ENCODE measurements around the gene FAM81A. TPM values are rescaled to one million over a fixed set of nuclear protein-coding genes. Genes with fewer than 3 reads are reported as not detected.

Gene FAM81A
- polyA plus RNA-seq, 1 donor (not counting 4 experiments of a cell fraction or from before 2014, with no cell fraction given): 0.84 TPM

GRCh38 chr15:59491062-59491461, 53.1 kb downstream of the FAM81A start:
- Histone ChIP-seq H3K27me3 (ENCODE audit: control insufficient read depth, extremely low read depth, insufficient read depth, low read length) (no peaks in the 10 kb centered on the region), H3K36me3 (ENCODE audit: control insufficient read depth in 2 of 2, extremely low read depth in 1 of 2, insufficient read depth in 2 of 2, low read length in 2 of 2) (no peaks in the 10 kb centered on the region), H2AFZ (ENCODE audit: control insufficient read depth, low read length) (no peak overlapping the region), H3K27ac (ENCODE audit: control insufficient read depth, insufficient read depth, low read length) (no peak overlapping the region), H3K9ac (ENCODE audit: control insufficient read depth, extremely low read depth, insufficient read depth, low read length) (no peak overlapping the region), H4K20me1 (ENCODE audit: control insufficient read depth, extremely low read depth, insufficient read depth, low read length) (no peaks in the 10 kb centered on the region), H3K79me2 (ENCODE audit: control insufficient read depth, insufficient read depth, low read length) (no peaks in the 10 kb centered on the region), H3K9me3 (ENCODE audit: control insufficient read depth, low read depth, low read length) (no peaks in the 10 kb centered on the region), H3K4me3 (ENCODE audit: control insufficient read depth in 2 of 3, extremely low read depth in 1 of 3, insufficient read depth in 2 of 3, low read depth in 1 of 3, low read length in 3 of 3) (no peak overlapping the region), H3K9me1 (ENCODE audit: control insufficient read depth, extremely low read depth, insufficient read depth, low read length) (no peaks in the 10 kb centered on the region), H3K4me1 (ENCODE audit: control insufficient read depth, extremely low read depth, insufficient read depth, low read length) (no peaks in the 10 kb centered on the region), H3K4me2 (ENCODE audit: control insufficient read depth, extremely low read depth, insufficient read depth, low read depth, low read length) (no peak overlapping the region)
- dilution Hi-C loops (cut with MboI; ENCODE audit: extremely low pct_ligation_motif_present, low sequenced_read_pairs): no loop called here
- DNase-seq (ENCODE audit: low read depth, low spot score) (no peak), FAIRE-seq (no peak)
- TF ChIP-seq EZH2 (IDR thresholded peaks at IDR 0.05; ENCODE audit: low read length): no peak
- TF ChIP-seq CTCF (optimal IDR thresholded peaks at IDR 0.05 in 1 of 3, IDR thresholded peaks at IDR 0.05 in 1 of 3, conservative IDR thresholded peaks at IDR 0.05 in 1 of 3; ENCODE audit: extremely low read depth in 1 of 3, insufficient read depth in 2 of 3, low read length in 3 of 3): no peak

- TF ChIP-seq EZH2 (IDR thresholded peaks at IDR 0.05; ENCODE audit: low read length) (no peak), CTCF (optimal IDR thresholded peaks at IDR 0.05 in 1 of 3, IDR thresholded peaks at IDR 0.05 in 1 of 3, conservative IDR thresholded peaks at IDR 0.05 in 1 of 3; ENCODE audit: extremely low read depth in 1 of 3, insufficient read depth in 2 of 3, low read length in 3 of 3) (peak; percentile 69 to 92 (median 85))
- Histone ChIP-seq H3K9ac (ENCODE audit: control insufficient read depth, extremely low read depth, insufficient read depth, low read length) (no peak overlapping the region), H3K4me2 (ENCODE audit: control insufficient read depth, extremely low read depth, insufficient read depth, low read depth, low read length) (no peak overlapping the region), H3K9me1 (ENCODE audit: control insufficient read depth, extremely low read depth, insufficient read depth, low read length) (no peaks in the 10 kb centered on the region), H4K20me1 (ENCODE audit: control insufficient read depth, extremely low read depth, insufficient read depth, low read length) (no peaks in the 10 kb centered on the region), H3K27ac (ENCODE audit: control insufficient read depth, insufficient read depth, low read length) (no peak overlapping the region), H3K79me2 (ENCODE audit: control insufficient read depth, insufficient read depth, low read length) (no peaks in the 10 kb centered on the region), H3K9me3 (ENCODE audit: control insufficient read depth, low read depth, low read length) (no peaks in the 10 kb centered on the region), H3K27me3 (ENCODE audit: control insufficient read depth, extremely low read depth, insufficient read depth, low read length) (no peaks in the 10 kb centered on the region), H3K36me3 (ENCODE audit: control insufficient read depth in 2 of 2, extremely low read depth in 1 of 2, insufficient read depth in 2 of 2, low read length in 2 of 2) (no peaks in the 10 kb centered on the region), H3K4me1 (ENCODE audit: control insufficient read depth, extremely low read depth, insufficient read depth, low read length) (no peaks in the 10 kb centered on the region), H2AFZ (ENCODE audit: control insufficient read depth, low read length) (no peak overlapping the region), H3K4me3 (ENCODE audit: control insufficient read depth in 2 of 3, extremely low read depth in 1 of 3, insufficient read depth in 2 of 3, low read depth in 1 of 3, low read length in 3 of 3) (no peak overlapping the region)
- no peak for DNase-seq (ENCODE audit: low read depth, low spot score)
- dilution Hi-C loops (cut with MboI; ENCODE audit: extremely low pct_ligation_motif_present, low sequenced_read_pairs): no loop called here
- peak; percentile 72 for FAIRE-seq
Observed at GRCh38 chr15:59492389-59493377, 54.7 kb downstream of the FAM81A start.
